Neural progenitor cell (in vitro differentiated cells): Measurements from ENCODE around the gene GDE1.

Source experiments
- CTCF ChIP-seq: fragments of 200-600 bp; sonication (generic); IDR thresholded peaks from 2 replicates; pipeline ENCODE4 v1.5.1; 2017; ENCODE audit warnings: antibody characterized with exemption, mild to moderate bottlenecking
- EZH2 ChIP-seq: fragments of 200-600 bp; sonication (generic); IDR thresholded peaks from 2 replicates; pipeline ENCODE4 v1.6.1; 2017; ENCODE audit warnings: antibody characterized with exemption, mild to moderate bottlenecking, moderate library complexity

DNA sequence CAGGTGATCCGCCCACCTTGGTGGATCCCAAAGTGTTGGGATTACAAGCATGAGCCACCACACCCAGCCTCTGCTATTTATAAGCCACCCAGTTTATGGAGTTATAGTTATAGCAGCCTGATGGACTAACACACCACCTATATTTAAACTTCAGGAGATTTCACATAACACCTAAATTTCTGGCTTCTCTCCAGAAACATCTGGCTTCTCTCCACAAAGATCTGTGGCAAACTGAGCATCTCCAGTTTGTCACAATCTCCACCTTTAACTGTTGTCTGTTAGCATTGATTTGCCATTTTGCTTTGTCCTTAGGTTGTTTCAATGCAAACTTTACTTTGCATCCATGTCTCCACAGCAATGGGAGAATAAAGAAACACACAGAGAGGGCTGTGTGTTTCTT lies 39.6 kb downstream of the GDE1 start:
- TF ChIP-seq EZH2 = no peak
- TF ChIP-seq CTCF = no peak
